GM23338 (cell line): ENCODE results near the gene APBA2. TPM values are rescaled to one million over a fixed set of nuclear protein-coding genes. Genes with fewer than 3 reads are reported as not detected.

ENCODE experiments used
- ATAC-seq: fragments of 200-7000 bp; cut with Tn5 transposase; 3 replicates; pipeline ENCODE4 v1.9.1; 2020
- DNase-seq: peaks from one replicate; pipeline ENCODE4 v3.0.0-alpha.2; 2015; ENCODE audit warnings: low spot score
- H2AFZ ChIP-seq: fragments of 200-600 bp; sonication (generic); 2 replicates; pipeline ENCODE4 v1.8.0; 2016; ENCODE audit warnings: antibody characterized with exemption, mild to moderate bottlenecking, moderate library complexity
- H3F3A ChIP-seq: fragments of 200-600 bp; sonication (generic); replicated peaks from 2 replicates; pipeline ENCODE4 v1.8.0; 2017; ENCODE audit warnings: antibody characterized with exemption, mixed run types, low read depth
- H3K27ac ChIP-seq: fragments of 200-600 bp; sonication (generic); 2 replicates; pipeline ENCODE4 v1.6.1; 2016; ENCODE audit warnings: low read depth
- H3K27me3 ChIP-seq: fragments of 200-600 bp; sonication (generic); 2 replicates; pipeline ENCODE4 v1.8.0; 2016; ENCODE audit warnings: mild to moderate bottlenecking, mixed run types, moderate library complexity; ENCODE audit not compliant: insufficient read depth
- H3K36me3 ChIP-seq: fragments of 200-600 bp; sonication (generic); 2 replicates; pipeline ENCODE4 v1.8.0; 2016; ENCODE audit warnings: mild to moderate bottlenecking; ENCODE audit not compliant: insufficient read depth
- H3K4me1 ChIP-seq: fragments of 200-600 bp; sonication (generic); 2 replicates; pipeline ENCODE4 v1.8.0; 2016; ENCODE audit warnings: mild to moderate bottlenecking, moderate library complexity; ENCODE audit not compliant: insufficient read depth
- H3K4me2 ChIP-seq: fragments of 200-600 bp; sonication (generic); 2 replicates; pipeline ENCODE4 v1.7.1; 2017; ENCODE audit warnings: mixed run types
- H3K4me3 ChIP-seq: fragments of 200-600 bp; sonication (generic); 2 replicates; pipeline ENCODE4 v1.6.1; 2016; ENCODE audit warnings: mixed run types
- H3K79me2 ChIP-seq: fragments of 200-600 bp; sonication (generic); replicated peaks from 2 replicates; pipeline ENCODE4 v1.8.0; 2017; ENCODE audit warnings: mild to moderate bottlenecking; ENCODE audit not compliant: insufficient read depth
- H3K9me2 ChIP-seq: fragments of 200-600 bp; sonication (generic); 2 replicates; pipeline ENCODE4 v1.8.0; 2017; ENCODE audit not compliant: insufficient read depth
- H4K20me1 ChIP-seq: fragments of 200-600 bp; sonication (generic); replicated peaks from 2 replicates; pipeline ENCODE4 v1.8.0; 2017; ENCODE audit warnings: mild to moderate bottlenecking; ENCODE audit not compliant: insufficient read depth
- H3K27ac Mint-ChIP-seq: 2 replicates; pipeline ENCODE4 v1.8.0; 2020; ENCODE audit warnings: inconsistent platforms, mild to moderate bottlenecking, moderate library complexity, mixed read lengths
- H3K27me3 Mint-ChIP-seq: 3 replicates; pipeline ENCODE4 v1.8.0; 2022; ENCODE audit warnings: low read depth, mild to moderate bottlenecking, moderate library complexity, mixed read lengths, inconsistent platforms; ENCODE audit not compliant: insufficient read depth, poor library complexity
- H3K36me3 Mint-ChIP-seq: 3 replicates; pipeline ENCODE4 v1.8.0; 2021; ENCODE audit warnings: low read depth, mild to moderate bottlenecking, inconsistent platforms, moderate library complexity, mixed read lengths
- H3K4me1 Mint-ChIP-seq: 3 replicates; pipeline ENCODE4 v1.8.0; 2020; ENCODE audit warnings: mild to moderate bottlenecking, inconsistent platforms, mixed read lengths
- H3K4me3 Mint-ChIP-seq: 3 replicates; pipeline ENCODE4 v1.8.0; 2021; ENCODE audit warnings: moderate library complexity, mild to moderate bottlenecking, inconsistent platforms, mixed read lengths
- H3K9me3 Mint-ChIP-seq: 3 replicates; pipeline ENCODE4 v1.8.0; 2020; ENCODE audit warnings: moderate library complexity, mild to moderate bottlenecking, inconsistent platforms, mixed read lengths
- CREB1 ChIP-seq: fragments of 250-450 bp; sonication (Bioruptor Pico); IDR thresholded peaks from 2 replicates; pipeline ENCODE4 v1.5.0; 2020; ENCODE audit warnings: low read depth, mild to moderate bottlenecking, moderate library complexity
- CTCF ChIP-seq, 2 experiments: fragments of 200-600 bp in 1 of 2; sonication (generic) in 1 of 2; conservative IDR thresholded peaks; 2 replicates each; pipeline versions ENCODE4 v1.5.1 to v1.6.1; 2016 to 2017; ENCODE audit warnings: antibody characterized with exemption in 2 of 2, low read depth in 2 of 2, mild to moderate bottlenecking in 2 of 2, moderate library complexity in 1 of 2
- ETS1 ChIP-seq: IDR thresholded peaks from 2 replicates; pipeline ENCODE4 v1.6.1; 2016; ENCODE audit warnings: antibody characterized with exemption
- EZH2 ChIP-seq: fragments of 200-600 bp; sonication (generic); IDR thresholded peaks from one replicate; pipeline ENCODE4 v1.8.0; 2017; ENCODE audit warnings: antibody characterized with exemption, mild to moderate bottlenecking, low read depth; ENCODE audit not compliant: unreplicated experiment
- EZH2phosphoT487 ChIP-seq: fragments of 200-600 bp; sonication (generic); IDR thresholded peaks from one replicate; pipeline ENCODE4 v1.8.1; 2018; ENCODE audit warnings: antibody characterized with exemption; ENCODE audit not compliant: unreplicated experiment
- JUNB ChIP-seq: IDR thresholded peaks from one replicate; pipeline ENCODE4 v1.6.1; 2016; ENCODE audit warnings: antibody characterized with exemption; ENCODE audit not compliant: unreplicated experiment
- NANOG ChIP-seq: IDR thresholded peaks from 2 replicates; pipeline ENCODE4 v1.6.1; 2016; ENCODE audit warnings: antibody characterized with exemption, borderline replicate concordance
- POLR2AphosphoS5 ChIP-seq: IDR thresholded peaks from 2 replicates; pipeline ENCODE4 v1.6.1; 2016; ENCODE audit warnings: antibody characterized with exemption, low read depth
- REST ChIP-seq: IDR thresholded peaks from one replicate; pipeline ENCODE4 v1.6.1; 2018; ENCODE audit warnings: antibody characterized with exemption; ENCODE audit not compliant: unreplicated experiment
- STAT1 ChIP-seq: IDR thresholded peaks from one replicate; pipeline ENCODE4 v1.6.1; 2016; ENCODE audit warnings: antibody characterized with exemption; ENCODE audit not compliant: unreplicated experiment
- ZNF114 ChIP-seq: fragments of 250-450 bp; sonication (Bioruptor Pico); IDR thresholded peaks from 2 replicates; pipeline ENCODE4 v1.5.0; 2020; ENCODE audit warnings: mild to moderate bottlenecking, moderate library complexity
- ZNF331 ChIP-seq: fragments of 250-450 bp; sonication (Bioruptor Pico); IDR thresholded peaks from 2 replicates; pipeline ENCODE4 v1.5.0; 2020; ENCODE audit warnings: low read depth, mild to moderate bottlenecking, moderate library complexity
- polyA plus RNA-seq: library from polyadenylated mRNA; unstranded; fragments of >200 nt; fragmentation: Nextera tagmentation; extraction: Ambion mirVana; gene quantifications from 2 replicates; pipeline ENCODE4 v1.2.1, GENCODE V29; 2016
- total RNA-seq: library from RNA; depleted of rRNA; stranded (reverse); fragments of >200 nt; shearing (Covaris generic); gene quantifications from 2 replicates; pipeline ENCODE4 v1.2.3, GENCODE V29; 2014
- TF ChIP-seq, protein P1 (sequence below): fragments of 250-450 bp; sonication (Bioruptor Pico); IDR thresholded peaks from 2 replicates; pipeline ENCODE4 v1.5.0; 2020; ENCODE audit warnings: mild to moderate bottlenecking, moderate library complexity

APBA2 gene
- total and polyA plus RNA-seq, 2 experiments from 2014 or later = 5.9 to 24.7 TPM

GRCh38 chr15:29083161-29083560, 197.4 kb downstream of the APBA2 start:
- no peak for ATAC-seq
- Histone ChIP-seq H3K4me3 (no peak overlapping the region), H3K27me3 (no peaks in the 10 kb centered on the region), H3K27ac (no peak overlapping the region), H3K4me1 (no peaks in the 10 kb centered on the region), H3K79me2 (no peaks in the 10 kb centered on the region), H3K4me2 (no peak overlapping the region), H3F3A (no peaks in the 10 kb centered on the region), H2AFZ (no peak overlapping the region), H3K9me2 (0 out of 2 replicates have a peak, but pooled peaks cover 8% of the 10 kb centered on the region), H3K36me3 (no peaks in the 10 kb centered on the region), H4K20me1 (no peaks in the 10 kb centered on the region)
- DNase-seq = no peak
- H3K27ac Mint-ChIP-seq = no peak overlapping the region
- no peaks in the 10 kb centered on the region for H3K4me1 Mint-ChIP-seq
- peaks cover 7% of the 10 kb centered on the region; the same call in 2 of the 3 replicates for H3K9me3 Mint-ChIP-seq
- no peak overlapping the region for H3K4me3 Mint-ChIP-seq
- peaks cover 7% of the 10 kb centered on the region; the same call in 2 of the 3 replicates for H3K36me3 Mint-ChIP-seq
- TF ChIP-seq, protein P1, sequence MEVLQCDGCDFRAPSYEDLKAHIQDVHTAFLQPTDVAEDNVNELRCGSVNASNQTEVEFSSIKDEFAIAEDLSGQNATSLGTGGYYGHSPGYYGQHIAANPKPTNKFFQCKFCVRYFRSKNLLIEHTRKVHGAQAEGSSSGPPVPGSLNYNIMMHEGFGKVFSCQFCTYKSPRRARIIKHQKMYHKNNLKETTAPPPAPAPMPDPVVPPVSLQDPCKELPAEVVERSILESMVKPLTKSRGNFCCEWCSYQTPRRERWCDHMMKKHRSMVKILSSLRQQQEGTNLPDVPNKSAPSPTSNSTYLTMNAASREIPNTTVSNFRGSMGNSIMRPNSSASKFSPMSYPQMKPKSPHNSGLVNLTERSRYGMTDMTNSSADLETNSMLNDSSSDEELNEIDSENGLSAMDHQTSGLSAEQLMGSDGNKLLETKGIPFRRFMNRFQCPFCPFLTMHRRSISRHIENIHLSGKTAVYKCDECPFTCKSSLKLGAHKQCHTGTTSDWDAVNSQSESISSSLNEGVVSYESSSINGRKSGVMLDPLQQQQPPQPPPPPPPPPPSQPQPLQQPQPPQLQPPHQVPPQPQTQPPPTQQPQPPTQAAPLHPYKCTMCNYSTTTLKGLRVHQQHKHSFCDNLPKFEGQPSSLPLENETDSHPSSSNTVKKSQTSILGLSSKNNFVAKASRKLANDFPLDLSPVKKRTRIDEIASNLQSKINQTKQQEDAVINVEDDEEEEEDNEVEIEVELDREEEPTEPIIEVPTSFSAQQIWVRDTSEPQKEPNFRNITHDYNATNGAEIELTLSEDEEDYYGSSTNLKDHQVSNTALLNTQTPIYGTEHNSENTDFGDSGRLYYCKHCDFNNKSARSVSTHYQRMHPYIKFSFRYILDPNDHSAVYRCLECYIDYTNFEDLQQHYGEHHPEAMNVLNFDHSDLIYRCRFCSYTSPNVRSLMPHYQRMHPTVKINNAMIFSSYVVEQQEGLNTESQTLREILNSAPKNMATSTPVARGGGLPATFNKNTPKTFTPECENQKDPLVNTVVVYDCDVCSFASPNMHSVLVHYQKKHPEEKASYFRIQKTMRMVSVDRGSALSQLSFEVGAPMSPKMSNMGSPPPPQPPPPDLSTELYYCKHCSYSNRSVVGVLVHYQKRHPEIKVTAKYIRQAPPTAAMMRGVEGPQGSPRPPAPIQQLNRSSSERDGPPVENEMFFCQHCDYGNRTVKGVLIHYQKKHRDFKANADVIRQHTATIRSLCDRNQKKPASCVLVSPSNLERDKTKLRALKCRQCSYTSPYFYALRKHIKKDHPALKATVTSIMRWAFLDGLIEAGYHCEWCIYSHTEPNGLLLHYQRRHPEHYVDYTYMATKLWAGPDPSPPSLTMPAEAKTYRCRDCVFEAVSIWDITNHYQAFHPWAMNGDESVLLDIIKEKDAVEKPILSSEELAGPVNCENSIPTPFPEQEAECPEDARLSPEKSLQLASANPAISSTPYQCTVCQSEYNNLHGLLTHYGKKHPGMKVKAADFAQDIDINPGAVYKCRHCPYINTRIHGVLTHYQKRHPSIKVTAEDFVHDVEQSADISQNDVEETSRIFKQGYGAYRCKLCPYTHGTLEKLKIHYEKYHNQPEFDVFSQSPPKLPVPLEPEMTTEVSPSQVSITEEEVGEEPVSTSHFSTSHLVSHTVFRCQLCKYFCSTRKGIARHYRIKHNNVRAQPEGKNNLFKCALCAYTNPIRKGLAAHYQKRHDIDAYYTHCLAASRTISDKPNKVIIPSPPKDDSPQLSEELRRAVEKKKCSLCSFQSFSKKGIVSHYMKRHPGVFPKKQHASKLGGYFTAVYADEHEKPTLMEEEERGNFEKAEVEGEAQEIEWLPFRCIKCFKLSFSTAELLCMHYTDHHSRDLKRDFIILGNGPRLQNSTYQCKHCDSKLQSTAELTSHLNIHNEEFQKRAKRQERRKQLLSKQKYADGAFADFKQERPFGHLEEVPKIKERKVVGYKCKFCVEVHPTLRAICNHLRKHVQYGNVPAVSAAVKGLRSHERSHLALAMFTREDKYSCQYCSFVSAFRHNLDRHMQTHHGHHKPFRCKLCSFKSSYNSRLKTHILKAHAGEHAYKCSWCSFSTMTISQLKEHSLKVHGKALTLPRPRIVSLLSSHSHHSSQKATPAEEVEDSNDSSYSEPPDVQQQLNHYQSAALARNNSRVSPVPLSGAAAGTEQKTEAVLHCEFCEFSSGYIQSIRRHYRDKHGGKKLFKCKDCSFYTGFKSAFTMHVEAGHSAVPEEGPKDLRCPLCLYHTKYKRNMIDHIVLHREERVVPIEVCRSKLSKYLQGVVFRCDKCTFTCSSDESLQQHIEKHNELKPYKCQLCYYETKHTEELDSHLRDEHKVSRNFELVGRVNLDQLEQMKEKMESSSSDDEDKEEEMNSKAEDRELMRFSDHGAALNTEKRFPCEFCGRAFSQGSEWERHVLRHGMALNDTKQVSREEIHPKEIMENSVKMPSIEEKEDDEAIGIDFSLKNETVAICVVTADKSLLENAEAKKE (CRISPR knock-in tag) = no peak
- TF ChIP-seq EZH2 (no peak), ETS1 (no peak), EZH2phosphoT487 (no peak), JUNB (no peak), CREB1 (CRISPR knock-in tag) (no peak), POLR2AphosphoS5 (no peak), NANOG (no peak), STAT1 (no peak), ZNF114 (CRISPR knock-in tag) (no peak), CTCF (conservative IDR thresholded peaks at IDR 0.05; ENCODE audit: low read depth in 2 of 2) (no peak), ZNF331 (CRISPR knock-in tag) (no peak), REST (no peak)
- peaks cover 2% of the 10 kb centered on the region for H3K27me3 Mint-ChIP-seq
